IMR-90 (cell line): ENCODE measurements around the gene PRR36. TPM values are rescaled to one million over a fixed set of nuclear protein-coding genes. Genes with fewer than 3 reads are reported as not detected.

Source experiments
- ATAC-seq: fragments of 200-7000 bp; cut with Tn5 transposase; 2 replicates; pipeline ENCODE4 v1.9.1; 2020; ENCODE audit warnings: low read depth, mild to moderate bottlenecking, moderate library complexity
- BruUV-seq: library from RNA; stranded (reverse); fragments of 400-500 nt; replicated peaks from 2 replicates; lab custom pipeline; 2021; lab: Mats Ljungman, UMichigan
- CTCF ChIA-PET: fragments of 300-600 bp; formaldehyde crosslinking; extraction: SDS; loops from one replicate; lab custom pipeline; 2021; ENCODE audit warnings: antibody characterized with exemption; lab: Yijun Ruan, JAX
- POLR2A ChIA-PET: fragments of 300-600 bp; sonication (Branson Sonifier 250); formaldehyde crosslinking; loops from one replicate; lab custom pipeline; 2022; ENCODE audit warnings: antibody characterized with exemption; ENCODE audit not compliant: unreplicated experiment; lab: Charles Lee
- DNase-seq: peaks from one replicate; pipeline ENCODE4 v3.0.0; 2013
- H2AFZ ChIP-seq: replicated peaks from 2 replicates; pipeline ENCODE3; 2013; ENCODE audit warnings: low read length, mild to moderate bottlenecking; ENCODE audit not compliant: poor library complexity
- H2AK5ac ChIP-seq: 2 replicates; pipeline ENCODE4 v1.6.1; 2013; ENCODE audit warnings: low read depth, low read length, inconsistent platforms
- H2AK9ac ChIP-seq: replicated peaks from 2 replicates; pipeline ENCODE3; 2013; ENCODE audit warnings: mild to moderate bottlenecking, low read depth, low read length, moderate library complexity; ENCODE audit not compliant: poor library complexity
- H2BK120ac ChIP-seq: 2 replicates; pipeline ENCODE4 v1.6.1; 2013; ENCODE audit warnings: low read depth, low read length, inconsistent platforms
- H2BK15ac ChIP-seq: 3 replicates; pipeline ENCODE4 v1.6.1; 2013; ENCODE audit warnings: low read depth, low read length, inconsistent platforms
- H2BK20ac ChIP-seq: 2 replicates; pipeline ENCODE4 v1.6.1; 2013; ENCODE audit warnings: low read depth, mild to moderate bottlenecking, inconsistent platforms, low read length, moderate library complexity
- H2BK5ac ChIP-seq: 2 replicates; pipeline ENCODE4 v1.6.1; 2013; ENCODE audit warnings: mild to moderate bottlenecking, low read depth, low read length, inconsistent platforms; ENCODE audit not compliant: poor library complexity, severe bottlenecking
- H3K14ac ChIP-seq: replicated peaks from 2 replicates; pipeline ENCODE4 v1.6.1; 2013; ENCODE audit warnings: low read depth, low read length, inconsistent platforms
- H3K18ac ChIP-seq: 2 replicates; pipeline ENCODE4 v1.6.1; 2013; ENCODE audit warnings: low read depth, low read length, control low read depth
- H3K23ac ChIP-seq: 2 replicates; pipeline ENCODE4 v1.6.1; 2013; ENCODE audit warnings: low read depth, low read length, inconsistent platforms
- H3K27ac ChIP-seq: 2 replicates; pipeline ENCODE4 v1.5.1; 2013; ENCODE audit warnings: mild to moderate bottlenecking, control low read depth, low read length; ENCODE audit not compliant: insufficient read depth
- H3K27me3 ChIP-seq: 2 replicates; pipeline ENCODE4 v1.6.1; 2013; ENCODE audit warnings: low read length; ENCODE audit not compliant: control insufficient read depth, insufficient read depth
- H3K36me3 ChIP-seq: 2 replicates; pipeline ENCODE4 v1.6.1; 2013; ENCODE audit warnings: low read length, mixed read lengths; ENCODE audit not compliant: control insufficient read depth, insufficient read depth
- H3K4ac ChIP-seq: 2 replicates; pipeline ENCODE4 v1.6.1; 2013; ENCODE audit warnings: low read depth, low read length, inconsistent platforms
- H3K4me1 ChIP-seq: 2 replicates; pipeline ENCODE4 v1.6.1; 2013; ENCODE audit warnings: low read length, mixed read lengths; ENCODE audit not compliant: control insufficient read depth, insufficient read depth
- H3K4me2 ChIP-seq: 2 replicates; pipeline ENCODE4 v1.6.1; 2013; ENCODE audit warnings: low read depth, mild to moderate bottlenecking, control low read depth, low read length, moderate library complexity
- H3K4me3 ChIP-seq: 2 replicates; pipeline ENCODE4 v1.5.1; 2013; ENCODE audit warnings: low read depth, mild to moderate bottlenecking, control low read depth, low read length, moderate library complexity; ENCODE audit not compliant: insufficient read depth
- H3K56ac ChIP-seq: 2 replicates; pipeline ENCODE4 v1.6.1; 2013; ENCODE audit warnings: low read length, inconsistent platforms; ENCODE audit not compliant: insufficient read depth; ENCODE audit errors: extremely low read depth
- H3K79me1 ChIP-seq, 2 experiments: 2 replicates each; pipeline ENCODE4 v1.6.1; 2013; ENCODE audit warnings: low read length in 2 of 2, inconsistent platforms in 1 of 2, low read depth in 1 of 2
- H3K9ac ChIP-seq: 2 replicates; pipeline ENCODE4 v1.6.1; 2013; ENCODE audit warnings: low read depth, low read length, control low read depth
- H3K9me1 ChIP-seq: 2 replicates; pipeline ENCODE4 v1.6.1; 2013; ENCODE audit warnings: low read length, inconsistent platforms; ENCODE audit not compliant: insufficient read depth
- H3K9me3 ChIP-seq: 2 replicates; pipeline ENCODE4 v1.6.1; 2013; ENCODE audit warnings: low read length; ENCODE audit not compliant: control insufficient read depth, insufficient read depth
- H4K20me1 ChIP-seq: 2 replicates; pipeline ENCODE4 v1.6.1; 2013; ENCODE audit warnings: low read length, inconsistent platforms; ENCODE audit not compliant: insufficient read depth
- H4K5ac ChIP-seq: 2 replicates; pipeline ENCODE4 v1.6.1; 2013; ENCODE audit warnings: mild to moderate bottlenecking, low read depth, low read length, control low read depth
- H4K8ac ChIP-seq, 2 experiments: 2 replicates each; pipeline ENCODE4 v1.6.1; 2013; ENCODE audit warnings: low read depth in 2 of 2, low read length in 2 of 2, control low read depth in 1 of 2, inconsistent platforms in 1 of 2
- H4K91ac ChIP-seq: 2 replicates; pipeline ENCODE4 v1.6.1; 2013; ENCODE audit warnings: low read depth, low read length, inconsistent platforms; ENCODE audit not compliant: insufficient read depth
- BHLHE40 ChIP-seq: fragments of 150-350 bp; IDR thresholded peaks from 2 replicates; pipeline ENCODE4 v1.6.1; 2016; ENCODE audit warnings: mild to moderate bottlenecking, low read depth, low read length
- CEBPB ChIP-seq: IDR thresholded peaks from 2 replicates; pipeline ENCODE4 v1.6.1; 2012; ENCODE audit warnings: low read depth, low read length, improper control_type of control experiment
- CHD1 ChIP-seq: IDR thresholded peaks from 2 replicates; pipeline ENCODE4 v1.6.1; 2012; ENCODE audit warnings: low read depth, low read length, improper control_type of control experiment
- CTCF ChIP-seq: conservative IDR thresholded peaks from 2 replicates; pipeline ENCODE4 v1.5.1; 2012; ENCODE audit warnings: mild to moderate bottlenecking, low read depth, low read length, improper control_type of control experiment
- ELK1 ChIP-seq: fragments of 150-350 bp; IDR thresholded peaks from 2 replicates; pipeline ENCODE4 v1.6.1; 2016; ENCODE audit warnings: low read depth, mild to moderate bottlenecking, low read length, moderate library complexity, borderline replicate concordance
- FOS ChIP-seq: fragments of 150-350 bp; IDR thresholded peaks from 2 replicates; pipeline ENCODE4 v1.6.1; 2016; ENCODE audit warnings: low read depth, low read length
- MAFK ChIP-seq: IDR thresholded peaks from 2 replicates; pipeline ENCODE4 v1.6.1; 2012; ENCODE audit warnings: low read depth, low read length, improper control_type of control experiment
- MAZ ChIP-seq: IDR thresholded peaks from 2 replicates; pipeline ENCODE4 v1.6.1; 2012; ENCODE audit warnings: low read depth, mild to moderate bottlenecking, low read length, improper control_type of control experiment, moderate library complexity, borderline replicate concordance
- MXI1 ChIP-seq: IDR thresholded peaks from 2 replicates; pipeline ENCODE4 v1.6.1; 2012; ENCODE audit warnings: low read depth, mild to moderate bottlenecking, low read length, moderate library complexity, borderline replicate concordance
- NFE2L2 ChIP-seq: fragments of 150-350 bp; IDR thresholded peaks from 2 replicates; pipeline ENCODE4 v1.6.1; 2016; ENCODE audit warnings: low read depth, mild to moderate bottlenecking, low read length
- POLR2A ChIP-seq: IDR thresholded peaks from 2 replicates; pipeline ENCODE4 v1.6.1; 2012; ENCODE audit warnings: mild to moderate bottlenecking, low read depth, low read length
- RAD21 ChIP-seq: IDR thresholded peaks from 2 replicates; pipeline ENCODE4 v1.6.1; 2012; ENCODE audit warnings: low read length, improper control_type of control experiment
- RCOR1 ChIP-seq: IDR thresholded peaks from 2 replicates; pipeline ENCODE4 v1.6.1; 2012; ENCODE audit warnings: mild to moderate bottlenecking, low read length, improper control_type of control experiment; ENCODE audit not compliant: insufficient replicate concordance
- RFX5 ChIP-seq: IDR thresholded peaks from 2 replicates; pipeline ENCODE4 v1.8.0; 2012; ENCODE audit warnings: low read depth, mild to moderate bottlenecking, low read length, moderate library complexity
- SMC3 ChIP-seq: fragments of 150-350 bp; IDR thresholded peaks from 2 replicates; pipeline ENCODE4 v1.6.1; 2016; ENCODE audit warnings: low read depth, mild to moderate bottlenecking, antibody characterized with exemption, low read length, moderate library complexity
- USF2 ChIP-seq: fragments of 150-350 bp; IDR thresholded peaks from 2 replicates; pipeline ENCODE4 v1.6.1; 2017; ENCODE audit warnings: mild to moderate bottlenecking, antibody characterized with exemption, low read length, low read depth
- WGBS, 2 experiments: methylation state at CpG; one replicate each; pipeline versions ENCODE4 v1.1.5 to v1.1.7; 2013; ENCODE audit warnings: missing lambda C conversion rate in 2 of 2; ENCODE audit not compliant: insufficient read length in 1 of 2; ENCODE audit errors: extremely low coverage in 2 of 2; 5-methylcytosine and 5-hydroxymethylcytosine counted together
- dilution Hi-C: fragments of 300-500 bp; cut with HindIII; formaldehyde crosslinking; loops from one replicate; pipeline ENCODE4 v1.14.3; 2018; ENCODE audit warnings: low sequenced_read_pairs; ENCODE audit not compliant: unreplicated experiment
- in situ Hi-C: fragments of 300-500 bp; cut with MboI; formaldehyde crosslinking; loops from 3 replicates; pipeline ENCODE4 v1.14.3; 2019; ENCODE audit warnings: low sequenced_read_pairs, inconsistent platforms, mixed read lengths
- intact Hi-C: fragments of 100-400 bp; cut with micrococcal nuclease; formaldehyde crosslinking; loops from 2 replicates; pipeline ENCODE4 v1.10.0; 2022
- polyA plus RNA-seq, 3 experiments: library from polyadenylated mRNA; depleted of rRNA; stranded (reverse); fragments of >200 nt; gene quantifications; 2 replicates each; pipeline ENCODE4 v1.2.3, GENCODE V29; 2012; ENCODE audit warnings: low replicate concordance in 1 of 3
- total RNA-seq: library from RNA; depleted of rRNA; stranded (reverse); fragments of >200 nt; gene quantifications from 2 replicates; pipeline ENCODE4 v1.2.3, GENCODE V29; 2012

The PRR36 gene
- total and polyA plus RNA-seq, 2 of the 4 experiments (the other 2 are of a cell fraction): 0.02 TPM; not detected in 1

DNA sequence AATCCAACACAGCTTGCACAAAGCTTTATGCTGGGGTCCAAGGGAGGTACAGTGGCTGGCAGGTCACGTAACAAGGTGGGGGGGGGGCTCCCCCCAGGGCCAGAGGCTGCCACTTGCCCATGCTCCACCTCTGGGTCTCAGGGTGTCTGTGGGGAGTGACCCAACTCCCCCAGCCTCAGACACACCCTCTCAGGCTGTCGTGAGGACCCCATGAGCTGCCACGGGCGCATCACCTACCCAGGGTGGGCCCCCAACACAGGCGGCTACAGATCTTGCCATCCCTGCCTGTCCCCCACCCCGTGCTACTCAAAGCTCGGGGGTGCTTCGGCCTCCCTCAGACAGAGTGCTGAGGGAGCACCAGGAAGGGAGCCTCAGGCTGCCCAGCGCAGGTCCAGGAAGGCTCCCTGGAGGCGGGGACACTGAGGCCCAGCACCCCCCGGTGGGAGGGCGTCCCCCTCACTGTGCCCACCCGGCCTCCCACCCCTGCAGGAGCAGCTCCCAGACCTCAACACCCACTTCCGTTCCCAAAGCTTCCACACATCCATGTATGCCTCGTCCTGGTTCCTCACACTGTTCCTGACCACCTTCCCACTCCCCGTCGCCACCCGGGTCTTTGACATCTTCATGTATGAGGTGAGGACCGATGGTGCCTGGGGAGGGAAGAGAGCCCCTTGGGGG, 23.1 kb downstream of the PRR36 start:
- no peak overlapping the region for H4K91ac ChIP-seq
- no peaks in the 10 kb centered on the region for H3K36me3 ChIP-seq
- ChIA-PET CTCF (interaction anchor here (1.9 kb wide), 1 partner anchor 18 kb away, joined by 4 read pairs; no protein-coding TSS in a partner anchor), POLR2A (no interaction called here)
- no peak overlapping the region for H3K9ac ChIP-seq
- H2BK15ac ChIP-seq: no peak overlapping the region
- DNase-seq: no peak
- H3K14ac ChIP-seq: no peak overlapping the region
- H3K18ac ChIP-seq: no peak overlapping the region
- H4K20me1 ChIP-seq: peaks cover 8% of the 10 kb centered on the region
- H3K27ac ChIP-seq: no peak overlapping the region
- no peaks in the 10 kb centered on the region for H3K27me3 ChIP-seq
- H3K4me3 ChIP-seq: no peak overlapping the region
- no peak overlapping the region for H2AK9ac ChIP-seq
- no peak overlapping the region for H4K5ac ChIP-seq
- 86% methylated on average over 7 of the region's 19 CpGs; no CpG with 5 or more reads in 1 of the 2 experiments for WGBS, 2 experiments
- peaks cover 6% of the 10 kb centered on the region for H3K4me1 ChIP-seq
- no peak overlapping the region for H4K8ac ChIP-seq
- no peaks in the 10 kb centered on the region for H3K79me1 ChIP-seq
- no peak for ATAC-seq
- H2BK5ac ChIP-seq: no peak overlapping the region
- H2BK120ac ChIP-seq: no peak overlapping the region
- H2AK5ac ChIP-seq: no peak overlapping the region
- in situ Hi-C loops (no loop called here), intact Hi-C loops (no loop called here), dilution Hi-C loops (no loop called here)
- H3K56ac ChIP-seq: no peak overlapping the region
- no peak overlapping the region for H2BK20ac ChIP-seq
- no TSS peak for BruUV-seq
- no peak overlapping the region for H3K4me2 ChIP-seq
- no peak overlapping the region for H3K23ac ChIP-seq
- no peak overlapping the region for H2AFZ ChIP-seq
- H3K4ac ChIP-seq: no peak overlapping the region
- TF ChIP-seq USF2 (no peak), MAZ (no peak), NFE2L2 (no peak), RCOR1 (no peak), MAFK (no peak), RAD21 (no peak), FOS (no peak), POLR2A (no peak), ELK1 (no peak), CTCF (no peak), CHD1 (no peak), SMC3 (no peak), MXI1 (no peak), RFX5 (no peak), BHLHE40 (no peak), CEBPB (no peak)
- H3K9me1 ChIP-seq: no peaks in the 10 kb centered on the region
- no peaks in the 10 kb centered on the region for H3K9me3 ChIP-seq
